SH-SY5Y (cell line): ENCODE measurements around the gene PTPRG.

Experiments used
- GATA2 ChIP-seq: IDR thresholded peaks from 2 replicates; pipeline ENCODE4 v1.6.1; 2011; ENCODE audit warnings: mild to moderate bottlenecking, low read depth, low read length
- GATA3 ChIP-seq: IDR thresholded peaks from 2 replicates; pipeline ENCODE4 v1.6.1; 2011; ENCODE audit warnings: low read depth, mild to moderate bottlenecking, low read length, moderate library complexity

GRCh38 chr3:61803983-61804382 is 242.6 kb downstream of the PTPRG start:
- TF ChIP-seq GATA2 (no peak), GATA3 (no peak)
